Endothelial cell of umbilical vein (primary cell): ENCODE data around the gene OAF. TPM values are rescaled to one million over a fixed set of nuclear protein-coding genes. Genes with fewer than 3 reads are reported as not detected.

Source experiments
- BruUV-seq: library from RNA; stranded (reverse); fragments of 400-500 nt; replicated peaks from 2 replicates; lab custom pipeline; 2021; lab: Mats Ljungman, UMichigan
- CTCF ChIA-PET: fragments of 300-600, 350-600 bp; sonication (Branson Sonifier 250); formaldehyde crosslinking; loops from one replicate; lab custom pipeline; 2021; ENCODE audit warnings: antibody characterized with exemption, inconsistent platforms; lab: Charles Lee
- POLR2A ChIA-PET: fragments of 300-600, 350-600 bp; sonication (Branson Sonifier 250); formaldehyde crosslinking; loops from one replicate; lab custom pipeline; 2021; ENCODE audit warnings: antibody characterized with exemption, inconsistent platforms; lab: Charles Lee
- DNase-seq: peaks from one replicate; pipeline ENCODE4 v3.0.0-alpha.2; 2011; ENCODE audit warnings: low read depth, low spot score
- FAIRE-seq: peaks from 2 replicates; lab custom pipeline; 2011; peaks lifted over from hg19 to GRCh38; lab: Jason Lieb, UNC
- H2AFZ ChIP-seq: 2 replicates; pipeline ENCODE4 v1.6.0; 2012; ENCODE audit warnings: low read depth, low read length, control low read depth, inconsistent platforms
- H3K27ac ChIP-seq: 2 replicates; pipeline ENCODE4 v1.5.1; 2011; ENCODE audit warnings: low read depth, mild to moderate bottlenecking, control low read depth, low read length, moderate library complexity; ENCODE audit not compliant: insufficient read depth
- H3K27me3 ChIP-seq, 2 experiments: 2 replicates each; pipeline versions ENCODE4 v1.6.0 to v1.6.1; 2011; ENCODE audit warnings: low read length in 2 of 2, mixed read lengths in 1 of 2; ENCODE audit not compliant: control insufficient read depth in 2 of 2, insufficient read depth in 2 of 2
- H3K36me3 ChIP-seq, 2 experiments: 2 replicates in 1 of 2; 3 replicates in 1 of 2; pipeline ENCODE4 v1.5.1; 2011; ENCODE audit warnings: low read length in 2 of 2, mild to moderate bottlenecking in 1 of 2, moderate library complexity in 1 of 2; ENCODE audit not compliant: control insufficient read depth in 2 of 2, insufficient read depth in 2 of 2; ENCODE audit errors: extremely low read depth in 1 of 2
- H3K4me1 ChIP-seq: 3 replicates; pipeline ENCODE4 v1.5.1; 2011; ENCODE audit warnings: mild to moderate bottlenecking, low read length; ENCODE audit not compliant: control insufficient read depth, insufficient read depth; ENCODE audit errors: extremely low read depth
- H3K4me2 ChIP-seq: 2 replicates; pipeline ENCODE4 v1.6.1; 2011; ENCODE audit warnings: low read length, control low read depth, mixed read lengths; ENCODE audit not compliant: insufficient read depth
- H3K4me3 ChIP-seq, 3 experiments: fragments of 200-600 bp in 1 of 3; sonication (generic), shearing (Covaris generic) in 1 of 3; replicated peaks in 1 of 3; 2 replicates each; pipeline ENCODE4 v1.5.1; 2011 to 2016; ENCODE audit warnings: control low read depth in 3 of 3, low read length in 3 of 3, mild to moderate bottlenecking in 2 of 3, inconsistent platforms in 1 of 3, low read depth in 1 of 3, moderate library complexity in 1 of 3; ENCODE audit not compliant: insufficient read depth in 1 of 3
- H3K79me2 ChIP-seq: 2 replicates; pipeline ENCODE4 v1.6.0; 2012; ENCODE audit warnings: low read length, inconsistent platforms; ENCODE audit not compliant: control insufficient read depth, insufficient read depth
- H3K9ac ChIP-seq: replicated peaks from 2 replicates; pipeline ENCODE3; 2011; ENCODE audit warnings: low read length, control low read depth; ENCODE audit not compliant: insufficient read depth; ENCODE audit errors: extremely low read depth
- H3K9me1 ChIP-seq: replicated peaks from 3 replicates; pipeline ENCODE4 v1.6.0; 2011; ENCODE audit warnings: mild to moderate bottlenecking, low read length; ENCODE audit not compliant: control insufficient read depth, insufficient read depth; ENCODE audit errors: extremely low read depth
- H3K9me3 ChIP-seq: replicated peaks from 2 replicates; pipeline ENCODE4 v1.5.1; 2012; ENCODE audit warnings: low read length, inconsistent platforms; ENCODE audit not compliant: control insufficient read depth, insufficient read depth
- H4K20me1 ChIP-seq: replicated peaks from 2 replicates; pipeline ENCODE3; 2011; ENCODE audit warnings: mild to moderate bottlenecking, low read length; ENCODE audit not compliant: control insufficient read depth, insufficient read depth; ENCODE audit errors: extremely low read depth
- EZH2 ChIP-seq: IDR thresholded peaks from 2 replicates; pipeline ENCODE4 v1.6.1; 2012; ENCODE audit warnings: borderline replicate concordance, low read depth, mild to moderate bottlenecking, moderate library complexity, low read length, inconsistent platforms; ENCODE audit not compliant: severe bottlenecking
- FOS ChIP-seq: IDR thresholded peaks from 2 replicates; pipeline ENCODE4 v1.6.1; 2011; ENCODE audit warnings: mild to moderate bottlenecking, low read length, moderate library complexity, borderline replicate concordance; ENCODE audit not compliant: insufficient read depth
- GATA2 ChIP-seq: IDR thresholded peaks from 2 replicates; pipeline ENCODE4 v1.7.0; 2011; ENCODE audit warnings: low read depth, mild to moderate bottlenecking, moderate library complexity, mixed read lengths, low read length; ENCODE audit not compliant: insufficient read length, insufficient read depth
- JUN ChIP-seq: IDR thresholded peaks from 2 replicates; pipeline ENCODE4 v1.6.1; 2011; ENCODE audit warnings: borderline replicate concordance, low read depth; ENCODE audit not compliant: insufficient read length, insufficient read depth
- MYC ChIP-seq: IDR thresholded peaks from one replicate; pipeline ENCODE4 v1.6.1; 2011; ENCODE audit warnings: mild to moderate bottlenecking, low read depth, low read length
- POLR2A ChIP-seq: IDR thresholded peaks from 2 replicates; pipeline ENCODE4 v1.6.1; 2012; ENCODE audit warnings: low read depth, mild to moderate bottlenecking, control low read depth, low read length
- POLR2AphosphoS5 ChIP-seq: IDR thresholded peaks from 2 replicates; pipeline ENCODE4 v1.6.1; 2012; ENCODE audit warnings: low read depth, mild to moderate bottlenecking, control low read depth, low read length, moderate library complexity; ENCODE audit not compliant: insufficient read depth
- dilution Hi-C: fragments of 300-500 bp; cut with MboI; formaldehyde crosslinking; loops from one replicate; pipeline ENCODE4 v1.15.0; 2019; ENCODE audit warnings: low sequenced_read_pairs; ENCODE audit not compliant: extremely low pct_ligation_motif_present
- intact Hi-C: fragments of 100-400 bp; cut with micrococcal nuclease; formaldehyde crosslinking; loops from one replicate; pipeline ENCODE4 v1.10.0; 2022
- polyA plus RNA-seq, 4 experiments: library from polyadenylated mRNA; depleted of rRNA in 3 of 4; stranded (reverse) in 3 of 4; unstranded in 1 of 4; fragments of >200 nt; gene quantifications; 2 replicates each; pipeline versions ENCODE4 v1.2.1 to v1.2.3, GENCODE V29; 2011 to 2012; ENCODE audit warnings: missing spikeins in 1 of 4
- total RNA-seq: library from RNA; stranded (reverse); gene quantifications from 2 replicates; pipeline ENCODE4 v1.2.3, GENCODE V29; 2021
- TF ChIP-seq, protein P1 (sequence below): IDR thresholded peaks from 2 replicates; pipeline ENCODE4 v1.6.1; 2011; ENCODE audit not compliant: insufficient read depth, insufficient read length
- TF ChIP-seq, protein P2 (sequence below), 2 donors: IDR thresholded peaks; 1 replicate in 1 of 2; 2 replicates in 1 of 2; pipeline ENCODE4 v1.5.1; 2011; ENCODE audit warnings: low read length in 2 of 2, mild to moderate bottlenecking in 2 of 2, moderate library complexity in 2 of 2, control low read depth in 1 of 2, inconsistent platforms in 1 of 2, low read depth in 1 of 2; ENCODE audit not compliant: insufficient read depth in 1 of 2; ENCODE audit errors: extremely low read depth in 1 of 2

The OAF gene
- total and polyA plus RNA-seq, 2 donors (not counting 3 experiments of a cell fraction or from before 2014, with no cell fraction given): 32.1 to 33.8 TPM

GRCh38 chr11:120221115-120221752 is 10.4 kb downstream of the OAF start:
- CTCF ChIA-PET: interaction anchor here (1.1 kb wide), 1 partner anchor 8 kb away, joined by 3 read pairs; no protein-coding TSS in a partner anchor

More at GRCh38 chr11:120221115-120221752, 10.4 kb downstream of the OAF start:
- no peaks in the 10 kb centered on the region for H3K36me3 ChIP-seq
- POLR2A ChIA-PET: no interaction called here
- peaks cover 11% of the 10 kb centered on the region for H3K4me1 ChIP-seq
- DNase-seq (no peak), FAIRE-seq (no peak)
- intact Hi-C loops: no loop called here
- no TSS peak for BruUV-seq
- TF ChIP-seq JUN: no peak
- no peak for TF ChIP-seq FOS
- TF ChIP-seq, protein P1, sequence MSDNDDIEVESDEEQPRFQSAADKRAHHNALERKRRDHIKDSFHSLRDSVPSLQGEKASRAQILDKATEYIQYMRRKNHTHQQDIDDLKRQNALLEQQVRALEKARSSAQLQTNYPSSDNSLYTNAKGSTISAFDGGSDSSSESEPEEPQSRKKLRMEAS: no peak
- TF ChIP-seq, protein P2, sequence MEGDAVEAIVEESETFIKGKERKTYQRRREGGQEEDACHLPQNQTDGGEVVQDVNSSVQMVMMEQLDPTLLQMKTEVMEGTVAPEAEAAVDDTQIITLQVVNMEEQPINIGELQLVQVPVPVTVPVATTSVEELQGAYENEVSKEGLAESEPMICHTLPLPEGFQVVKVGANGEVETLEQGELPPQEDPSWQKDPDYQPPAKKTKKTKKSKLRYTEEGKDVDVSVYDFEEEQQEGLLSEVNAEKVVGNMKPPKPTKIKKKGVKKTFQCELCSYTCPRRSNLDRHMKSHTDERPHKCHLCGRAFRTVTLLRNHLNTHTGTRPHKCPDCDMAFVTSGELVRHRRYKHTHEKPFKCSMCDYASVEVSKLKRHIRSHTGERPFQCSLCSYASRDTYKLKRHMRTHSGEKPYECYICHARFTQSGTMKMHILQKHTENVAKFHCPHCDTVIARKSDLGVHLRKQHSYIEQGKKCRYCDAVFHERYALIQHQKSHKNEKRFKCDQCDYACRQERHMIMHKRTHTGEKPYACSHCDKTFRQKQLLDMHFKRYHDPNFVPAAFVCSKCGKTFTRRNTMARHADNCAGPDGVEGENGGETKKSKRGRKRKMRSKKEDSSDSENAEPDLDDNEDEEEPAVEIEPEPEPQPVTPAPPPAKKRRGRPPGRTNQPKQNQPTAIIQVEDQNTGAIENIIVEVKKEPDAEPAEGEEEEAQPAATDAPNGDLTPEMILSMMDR (IDR thresholded peaks at IDR 0.05; ENCODE audit: extremely low read depth in 1 of 2, insufficient read depth in 1 of 2, low read depth in 1 of 2, low read length in 2 of 2): no peak
- TF ChIP-seq POLR2A: no peak
- no peak for TF ChIP-seq MYC
- TF ChIP-seq EZH2: no peak
- no peak for TF ChIP-seq POLR2AphosphoS5
- TF ChIP-seq GATA2: no peak
- H3K79me2 ChIP-seq: no peaks in the 10 kb centered on the region
- no peaks in the 10 kb centered on the region for H3K9me1 ChIP-seq
- no peak overlapping the region for H2AFZ ChIP-seq
- no peak overlapping the region for H3K27ac ChIP-seq
- H3K4me3 ChIP-seq: no peak overlapping the region
- no peaks in the 10 kb centered on the region for H3K27me3 ChIP-seq
- dilution Hi-C loops: no loop called here
- H4K20me1 ChIP-seq: no peaks in the 10 kb centered on the region
- no peak overlapping the region for H3K9ac ChIP-seq
- no peak overlapping the region for H3K4me2 ChIP-seq
- H3K9me3 ChIP-seq: no peaks in the 10 kb centered on the region
